K562 (cell line): ENCODE data around the gene ST6GALNAC5.

Experiments used
- CTCF ChIP-seq, 3 experiments: IDR thresholded peaks in 2 of 3; conservative IDR thresholded peaks in 1 of 3; 2 replicates each; pipeline ENCODE4 v1.5.1; 2011 to 2012; ENCODE audit warnings: low read length in 3 of 3, mild to moderate bottlenecking in 3 of 3, control low read depth in 2 of 3, improper control_type of control experiment in 1 of 3, inconsistent platforms in 1 of 3, low read depth in 1 of 3, mixed read lengths in 1 of 3, moderate library complexity in 1 of 3; ENCODE audit not compliant: insufficient read depth in 2 of 3
- MED1 ChIP-seq: sonication (generic); formaldehyde crosslinking; IDR thresholded peaks from 2 replicates; pipeline ENCODE4 v1.8.1; 2023; ENCODE audit warnings: missing genetic modification reagents, borderline replicate concordance
- PTRF ChIP-seq: fragments of 450-650 bp; IDR thresholded peaks from 2 replicates; pipeline ENCODE4 v1.6.1; 2016; ENCODE audit warnings: mild to moderate bottlenecking, missing genetic modification characterization, missing compliant biosample characterization
- RCOR1 ChIP-seq, 2 experiments: IDR thresholded peaks; 2 replicates each; pipeline ENCODE4 v1.6.1; 2012; ENCODE audit warnings: low read depth in 2 of 2, low read length in 2 of 2, borderline replicate concordance in 1 of 2, improper control_type of control experiment in 1 of 2

GRCh38 chr1:76868154-76868882 lies 1.0 kb downstream of the ST6GALNAC5 start:
- no peak for TF ChIP-seq PTRF (tag)
- no peak for TF ChIP-seq RCOR1 (IDR thresholded peaks at IDR 0.05; ENCODE audit: borderline replicate concordance in 1 of 2, low read depth in 2 of 2, low read length in 2 of 2)
- TF ChIP-seq MED1 (CRISPR knock-in tag) = no peak
- TF ChIP-seq CTCF (IDR thresholded peaks at IDR 0.05 in 2 of 3, conservative IDR thresholded peaks at IDR 0.05 in 1 of 3; ENCODE audit: insufficient read depth in 2 of 3, low read depth in 1 of 3, low read length in 3 of 3) = no peak
